OCI-LY7 (cell line): ENCODE data around the gene STX4.

ENCODE experiments used
- EZH2phosphoT487 ChIP-seq: fragments of 200-600 bp; sonication (generic); IDR thresholded peaks from 2 replicates; pipeline ENCODE4 v1.6.1; 2018; ENCODE audit warnings: low read depth, borderline replicate concordance, mild to moderate bottlenecking, mixed run types, antibody characterized with exemption, low read length, moderate library complexity, mixed read lengths
- TF ChIP-seq, protein P1 (sequence below): fragments of 200-600 bp; sonication (generic); conservative IDR thresholded peaks from 2 replicates; pipeline ENCODE4 v1.5.1; 2014; ENCODE audit warnings: mild to moderate bottlenecking, antibody characterized with exemption, low read length, moderate library complexity, mixed read lengths

DNA sequence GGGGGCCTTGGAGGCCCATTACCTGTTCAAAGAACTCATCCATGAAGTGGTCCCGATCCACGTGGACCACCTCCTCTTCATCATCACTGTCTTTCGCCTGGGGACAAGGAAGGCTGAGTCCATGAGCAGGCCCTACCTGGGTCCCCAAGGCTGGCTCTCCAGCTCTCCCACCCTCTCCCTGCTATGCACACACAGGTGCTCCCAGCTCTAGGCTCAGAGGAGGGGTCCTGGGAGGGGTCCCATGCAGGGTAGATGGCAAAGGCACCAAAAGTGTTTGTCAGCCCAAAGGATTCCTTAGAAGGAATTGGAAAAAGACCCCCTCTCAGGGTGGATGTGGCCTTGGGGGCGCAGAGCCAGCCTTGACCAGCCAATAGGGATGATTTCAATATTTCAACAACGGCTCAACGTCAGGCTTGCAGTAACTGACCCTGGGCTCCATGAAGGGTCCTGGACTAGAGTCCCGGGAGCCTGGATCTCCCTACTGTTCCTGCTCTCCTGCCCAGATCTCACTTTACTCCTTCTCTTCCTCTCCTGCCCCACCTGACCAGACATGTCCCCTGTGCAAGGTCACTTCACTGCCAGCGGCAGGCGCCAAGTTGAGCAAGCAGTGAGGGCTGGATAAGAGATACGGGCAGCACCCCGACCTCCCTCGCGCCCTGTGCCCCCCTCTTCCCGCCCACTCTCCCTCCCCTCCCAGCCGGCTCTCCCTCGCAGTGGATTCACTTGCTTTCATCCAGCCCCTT, 31.7 kb upstream of the STX4 start:
- TF ChIP-seq, protein P1, sequence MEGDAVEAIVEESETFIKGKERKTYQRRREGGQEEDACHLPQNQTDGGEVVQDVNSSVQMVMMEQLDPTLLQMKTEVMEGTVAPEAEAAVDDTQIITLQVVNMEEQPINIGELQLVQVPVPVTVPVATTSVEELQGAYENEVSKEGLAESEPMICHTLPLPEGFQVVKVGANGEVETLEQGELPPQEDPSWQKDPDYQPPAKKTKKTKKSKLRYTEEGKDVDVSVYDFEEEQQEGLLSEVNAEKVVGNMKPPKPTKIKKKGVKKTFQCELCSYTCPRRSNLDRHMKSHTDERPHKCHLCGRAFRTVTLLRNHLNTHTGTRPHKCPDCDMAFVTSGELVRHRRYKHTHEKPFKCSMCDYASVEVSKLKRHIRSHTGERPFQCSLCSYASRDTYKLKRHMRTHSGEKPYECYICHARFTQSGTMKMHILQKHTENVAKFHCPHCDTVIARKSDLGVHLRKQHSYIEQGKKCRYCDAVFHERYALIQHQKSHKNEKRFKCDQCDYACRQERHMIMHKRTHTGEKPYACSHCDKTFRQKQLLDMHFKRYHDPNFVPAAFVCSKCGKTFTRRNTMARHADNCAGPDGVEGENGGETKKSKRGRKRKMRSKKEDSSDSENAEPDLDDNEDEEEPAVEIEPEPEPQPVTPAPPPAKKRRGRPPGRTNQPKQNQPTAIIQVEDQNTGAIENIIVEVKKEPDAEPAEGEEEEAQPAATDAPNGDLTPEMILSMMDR, result no peak
- TF ChIP-seq EZH2phosphoT487, result no peak
